PFSK-1 (cell line): ENCODE data around the gene SPNS2.

ENCODE experiments used
- FOXP2 ChIP-seq: optimal IDR thresholded peaks from 2 replicates; pipeline ENCODE3; 2011; ENCODE audit warnings: borderline replicate concordance, control low read depth, inconsistent platforms; ENCODE audit not compliant: insufficient read depth; ENCODE audit errors: extremely low read length, extremely low read depth
- POLR2AphosphoS5 ChIP-seq: IDR thresholded peaks from 2 replicates; pipeline ENCODE4 v1.6.1; 2012; ENCODE audit warnings: low read depth, mild to moderate bottlenecking, control low read depth, low read length, moderate library complexity
- REST ChIP-seq, 2 experiments: IDR thresholded peaks; 2 replicates each; pipeline versions ENCODE4 v1.6.1 to v1.8.0; 2011 to 2012; ENCODE audit warnings: low read depth in 2 of 2, low read length in 2 of 2, control low read depth in 1 of 2, inconsistent platforms in 1 of 2, mild to moderate bottlenecking in 1 of 2, moderate library complexity in 1 of 2; ENCODE audit not compliant: insufficient read depth in 1 of 2
- SIN3A ChIP-seq: IDR thresholded peaks from 2 replicates; pipeline ENCODE4 v1.6.1; 2012; ENCODE audit warnings: mild to moderate bottlenecking, low read length, moderate library complexity, borderline replicate concordance; ENCODE audit not compliant: insufficient read depth
- TAF1 ChIP-seq: IDR thresholded peaks from 2 replicates; pipeline ENCODE4 v1.6.1; 2012; ENCODE audit warnings: low read length, control low read depth, borderline replicate concordance; ENCODE audit not compliant: insufficient read depth

The SPNS2 gene

GRCh38 chr17:4507361-4508111, 8.9 kb downstream of the SPNS2 start:
- no peak for TF ChIP-seq FOXP2
- TF ChIP-seq REST (IDR thresholded peaks at IDR 0.05; ENCODE audit: insufficient read depth in 1 of 2, low read depth in 2 of 2, low read length in 2 of 2): no peak
- no peak for TF ChIP-seq SIN3A

- TF ChIP-seq SIN3A: no peak
- no peak for TF ChIP-seq FOXP2
- TF ChIP-seq REST (IDR thresholded peaks at IDR 0.05; ENCODE audit: insufficient read depth in 1 of 2, low read depth in 2 of 2, low read length in 2 of 2): no peak
Measured at GRCh38 chr17:4508207-4508606, 9.5 kb downstream of the SPNS2 start.

- no peak for TF ChIP-seq SIN3A
Measured at GRCh38 chr17:4509401-4509800, 10.7 kb downstream of the SPNS2 start.

GRCh38 chr17:4509923-4510617, 11.4 kb downstream of the SPNS2 start:
- no peak for TF ChIP-seq TAF1

GRCh38 chr17:4510618-4510941, 11.9 kb downstream of the SPNS2 start:
- no peak for TF ChIP-seq POLR2AphosphoS5
- no peak for TF ChIP-seq TAF1
- TF ChIP-seq SIN3A: no peak
- no peak for TF ChIP-seq FOXP2
- TF ChIP-seq REST (IDR thresholded peaks at IDR 0.05; ENCODE audit: insufficient read depth in 1 of 2, low read depth in 2 of 2, low read length in 2 of 2): no peak

GRCh38 chr17:4511199-4511932, 12.7 kb downstream of the SPNS2 start:
- TF ChIP-seq FOXP2: no peak
- no peak for TF ChIP-seq REST (IDR thresholded peaks at IDR 0.05; ENCODE audit: insufficient read depth in 1 of 2, low read depth in 2 of 2, low read length in 2 of 2)
- no peak for TF ChIP-seq TAF1
- no peak for TF ChIP-seq POLR2AphosphoS5
- TF ChIP-seq SIN3A: no peak
